BE2C (cell line): ENCODE results near the gene FBXW8.

Experiments
- DNase-seq: peaks from one replicate; pipeline ENCODE4 v3.0.0-alpha.2; 2020
- H3K27me3 ChIP-seq: fragments of 250-450 bp; sonication (Bioruptor Pico); 2 replicates; pipeline ENCODE4 v1.5.1; 2020; ENCODE audit warnings: mild to moderate bottlenecking
- H3K36me3 ChIP-seq: fragments of 250-450 bp; sonication (Bioruptor Pico); 2 replicates; pipeline ENCODE4 v1.5.1; 2020; ENCODE audit warnings: mild to moderate bottlenecking
- H3K4me1 ChIP-seq: fragments of 250-450 bp; sonication (Bioruptor Pico); 2 replicates; pipeline ENCODE4 v1.5.1; 2020
- H3K4me3 ChIP-seq: 2 replicates; pipeline ENCODE4 v1.5.1; 2011; ENCODE audit warnings: low read depth, low read length
- H3K9me3 ChIP-seq: fragments of 250-450 bp; sonication (Bioruptor Pico); 2 replicates; pipeline ENCODE4 v1.5.1; 2020
- CTCF ChIP-seq: IDR thresholded peaks from 2 replicates; pipeline ENCODE4 v1.5.1; 2012; ENCODE audit warnings: mild to moderate bottlenecking, low read depth, low read length

The FBXW8 gene

GRCh38 chr12:116941188-116941587 lies 30.4 kb downstream of the FBXW8 start:
- Histone ChIP-seq H3K27me3 (no peaks in the 10 kb centered on the region), H3K4me1 (peaks cover 22% of the 10 kb centered on the region), H3K9me3 (no peaks in the 10 kb centered on the region), H3K36me3 (peaks cover 31% of the 10 kb centered on the region), H3K4me3 (no peak overlapping the region)
- DNase-seq = no peak
- TF ChIP-seq CTCF = no peak

- peak; percentile 19; the same call in 1 of the 2 replicates for TF ChIP-seq CTCF
- Histone ChIP-seq H3K36me3 (peaks cover 31% of the 10 kb centered on the region), H3K27me3 (no peaks in the 10 kb centered on the region), H3K4me3 (no peak overlapping the region), H3K4me1 (peaks cover 27% of the 10 kb centered on the region), H3K9me3 (no peaks in the 10 kb centered on the region)
- peak; percentile 75 for DNase-seq
Observed at GRCh38 chr12:116943419-116944372, 32.9 kb downstream of the FBXW8 start.

- H3K4me1 ChIP-seq = peaks cover 42% of the 10 kb centered on the region
- H3K36me3 ChIP-seq = peaks cover 33% of the 10 kb centered on the region
- H3K4me3 ChIP-seq = no peak overlapping the region
- H3K9me3 ChIP-seq = no peaks in the 10 kb centered on the region
- DNase-seq = no peak
- no peaks in the 10 kb centered on the region for H3K27me3 ChIP-seq
- TF ChIP-seq CTCF = no peak
Observed at GRCh38 chr12:116945886-116946550, 35.3 kb downstream of the FBXW8 start.

GRCh38 chr12:116948298-116948697 lies 37.5 kb downstream of the FBXW8 start:
- peaks cover 49% of the 10 kb centered on the region for H3K4me1 ChIP-seq
- H3K27me3 ChIP-seq = no peaks in the 10 kb centered on the region
- H3K4me3 ChIP-seq = no peak overlapping the region
- TF ChIP-seq CTCF = no peak
- DNase-seq = no peak
- H3K36me3 ChIP-seq = peaks cover 34% of the 10 kb centered on the region
- H3K9me3 ChIP-seq = no peaks in the 10 kb centered on the region

- no peaks in the 10 kb centered on the region for H3K9me3 ChIP-seq
- no peak for TF ChIP-seq CTCF
- peaks cover 43% of the 10 kb centered on the region for H3K4me1 ChIP-seq
- no peaks in the 10 kb centered on the region for H3K27me3 ChIP-seq
- H3K36me3 ChIP-seq = peaks cover 29% of the 10 kb centered on the region
- H3K4me3 ChIP-seq = peak overlapping the region; percentile 14
- DNase-seq = peak; percentile 64
Observed at GRCh38 chr12:116950628-116951325, 40.0 kb downstream of the FBXW8 start.
